Measurements from ENCODE around the gene CHMP4A. TPM values are rescaled to one million over a fixed set of nuclear protein-coding genes. Genes with fewer than 3 reads are reported as not detected.
A peak's percentile ranks its signal among the peaks of the same experiment; 100 is the strongest.

The CHMP4A gene
- total and polyA plus RNA-seq, 2 of the 13 experiments (the other 11 are each of a cell fraction or from before 2014, with no cell fraction given) = 83.6 to 113 TPM

DNA sequence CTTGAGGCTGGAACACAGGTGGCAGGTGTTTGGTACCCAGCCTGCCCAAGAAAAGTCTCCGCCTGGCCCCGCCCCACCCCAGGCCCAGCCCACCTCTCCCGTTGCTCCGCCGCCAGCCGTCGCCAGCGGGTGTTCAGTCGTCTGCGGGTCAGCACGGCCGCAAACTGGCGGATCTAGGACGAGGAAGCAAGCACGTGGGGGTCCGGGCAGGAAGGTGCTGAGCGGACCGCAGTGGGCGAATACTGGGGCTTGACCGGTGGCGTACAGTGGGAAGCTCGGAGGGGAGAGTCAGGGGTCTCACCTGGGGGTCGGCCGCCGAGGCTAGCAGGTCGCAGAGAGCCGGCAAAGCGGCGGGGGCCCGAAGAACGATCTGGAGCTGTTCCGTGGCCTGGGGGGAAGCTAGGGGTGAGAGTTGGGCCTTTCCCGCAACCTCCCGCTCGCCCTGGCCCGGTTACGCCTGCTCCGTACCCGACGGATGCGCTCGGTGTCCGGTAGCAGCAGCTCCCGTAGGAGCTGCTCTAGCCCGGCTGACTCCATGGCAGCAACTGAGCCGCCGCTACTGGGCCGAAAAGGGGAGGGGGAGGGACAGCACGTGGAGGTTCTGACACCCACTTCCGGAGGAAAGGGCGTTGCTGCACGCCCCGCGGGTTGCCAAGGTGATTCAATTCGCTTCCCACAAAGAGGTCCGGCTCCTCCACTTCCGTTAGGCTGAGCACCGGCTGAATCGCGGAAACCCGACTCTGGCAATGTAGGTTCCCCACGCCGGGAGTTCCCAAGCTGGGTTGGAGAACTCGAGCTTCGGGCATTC lies 24.8 kb downstream of the CHMP4A start, which contains the start of gene IPO4 (continued):
- TF ChIP-seq, protein P1, sequence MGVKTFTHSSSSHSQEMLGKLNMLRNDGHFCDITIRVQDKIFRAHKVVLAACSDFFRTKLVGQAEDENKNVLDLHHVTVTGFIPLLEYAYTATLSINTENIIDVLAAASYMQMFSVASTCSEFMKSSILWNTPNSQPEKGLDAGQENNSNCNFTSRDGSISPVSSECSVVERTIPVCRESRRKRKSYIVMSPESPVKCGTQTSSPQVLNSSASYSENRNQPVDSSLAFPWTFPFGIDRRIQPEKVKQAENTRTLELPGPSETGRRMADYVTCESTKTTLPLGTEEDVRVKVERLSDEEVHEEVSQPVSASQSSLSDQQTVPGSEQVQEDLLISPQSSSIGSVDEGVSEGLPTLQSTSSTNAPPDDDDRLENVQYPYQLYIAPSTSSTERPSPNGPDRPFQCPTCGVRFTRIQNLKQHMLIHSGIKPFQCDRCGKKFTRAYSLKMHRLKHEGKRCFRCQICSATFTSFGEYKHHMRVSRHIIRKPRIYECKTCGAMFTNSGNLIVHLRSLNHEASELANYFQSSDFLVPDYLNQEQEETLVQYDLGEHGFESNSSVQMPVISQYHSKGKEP (CRISPR knock-in tag; IDR thresholded peaks at IDR 0.05) = peak; percentile 94
- TF ChIP-seq RBM39 (IDR thresholded peaks at IDR 0.05; ENCODE audit: low read depth, low read length, poor library complexity, severe bottlenecking) (peak; percentile 98), ZNF556 (CRISPR knock-in tag; IDR thresholded peaks at IDR 0.05; ENCODE audit: borderline replicate concordance) (peak; percentile 100), NFYB (CRISPR knock-in tag; IDR thresholded peaks at IDR 0.05) (peak; percentile 60), HNF4A (CRISPR knock-in tag; IDR thresholded peaks at IDR 0.05) (peak; percentile 71), ZNF577 (CRISPR knock-in tag; IDR thresholded peaks at IDR 0.05; ENCODE audit: borderline replicate concordance, low read depth) (peak; percentile 98; the same call in 1 of the 2 replicates), ZNF777 (CRISPR knock-in tag; IDR thresholded peaks at IDR 0.05) (peak; percentile 83), ZNF619 (CRISPR knock-in tag; IDR thresholded peaks at IDR 0.05) (peak; percentile 98; the same call in 1 of the 2 replicates), ZNF354B (CRISPR knock-in tag; IDR thresholded peaks at IDR 0.05) (peak; percentile 98), CC2D1A (CRISPR knock-in tag; IDR thresholded peaks at IDR 0.05) (no peak)
- TF ChIP-seq, protein P2, sequence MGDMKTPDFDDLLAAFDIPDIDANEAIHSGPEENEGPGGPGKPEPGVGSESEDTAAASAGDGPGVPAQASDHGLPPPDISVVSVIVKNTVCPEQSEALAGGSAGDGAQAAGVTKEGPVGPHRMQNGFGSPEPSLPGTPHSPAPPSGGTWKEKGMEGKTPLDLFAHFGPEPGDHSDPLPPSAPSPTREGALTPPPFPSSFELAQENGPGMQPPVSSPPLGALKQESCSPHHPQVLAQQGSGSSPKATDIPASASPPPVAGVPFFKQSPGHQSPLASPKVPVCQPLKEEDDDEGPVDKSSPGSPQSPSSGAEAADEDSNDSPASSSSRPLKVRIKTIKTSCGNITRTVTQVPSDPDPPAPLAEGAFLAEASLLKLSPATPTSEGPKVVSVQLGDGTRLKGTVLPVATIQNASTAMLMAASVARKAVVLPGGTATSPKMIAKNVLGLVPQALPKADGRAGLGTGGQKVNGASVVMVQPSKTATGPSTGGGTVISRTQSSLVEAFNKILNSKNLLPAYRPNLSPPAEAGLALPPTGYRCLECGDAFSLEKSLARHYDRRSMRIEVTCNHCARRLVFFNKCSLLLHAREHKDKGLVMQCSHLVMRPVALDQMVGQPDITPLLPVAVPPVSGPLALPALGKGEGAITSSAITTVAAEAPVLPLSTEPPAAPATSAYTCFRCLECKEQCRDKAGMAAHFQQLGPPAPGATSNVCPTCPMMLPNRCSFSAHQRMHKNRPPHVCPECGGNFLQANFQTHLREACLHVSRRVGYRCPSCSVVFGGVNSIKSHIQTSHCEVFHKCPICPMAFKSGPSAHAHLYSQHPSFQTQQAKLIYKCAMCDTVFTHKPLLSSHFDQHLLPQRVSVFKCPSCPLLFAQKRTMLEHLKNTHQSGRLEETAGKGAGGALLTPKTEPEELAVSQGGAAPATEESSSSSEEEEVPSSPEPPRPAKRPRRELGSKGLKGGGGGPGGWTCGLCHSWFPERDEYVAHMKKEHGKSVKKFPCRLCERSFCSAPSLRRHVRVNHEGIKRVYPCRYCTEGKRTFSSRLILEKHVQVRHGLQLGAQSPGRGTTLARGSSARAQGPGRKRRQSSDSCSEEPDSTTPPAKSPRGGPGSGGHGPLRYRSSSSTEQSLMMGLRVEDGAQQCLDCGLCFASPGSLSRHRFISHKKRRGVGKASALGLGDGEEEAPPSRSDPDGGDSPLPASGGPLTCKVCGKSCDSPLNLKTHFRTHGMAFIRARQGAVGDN (CRISPR knock-in tag; IDR thresholded peaks at IDR 0.05) = peak; percentile 99
- TF ChIP-seq, protein P3, sequence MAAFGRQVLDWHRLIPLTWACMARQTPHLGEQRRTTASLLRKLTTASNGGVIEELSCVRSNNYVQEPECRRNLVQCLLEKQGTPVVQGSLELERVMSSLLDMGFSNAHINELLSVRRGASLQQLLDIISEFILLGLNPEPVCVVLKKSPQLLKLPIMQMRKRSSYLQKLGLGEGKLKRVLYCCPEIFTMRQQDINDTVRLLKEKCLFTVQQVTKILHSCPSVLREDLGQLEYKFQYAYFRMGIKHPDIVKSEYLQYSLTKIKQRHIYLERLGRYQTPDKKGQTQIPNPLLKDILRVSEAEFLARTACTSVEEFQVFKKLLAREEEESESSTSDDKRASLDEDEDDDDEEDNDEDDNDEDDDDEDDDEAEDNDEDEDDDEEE (CRISPR knock-in tag; IDR thresholded peaks at IDR 0.05) = peak; percentile 87; the same call in 1 of the 2 replicates
- TF ChIP-seq, protein P4, sequence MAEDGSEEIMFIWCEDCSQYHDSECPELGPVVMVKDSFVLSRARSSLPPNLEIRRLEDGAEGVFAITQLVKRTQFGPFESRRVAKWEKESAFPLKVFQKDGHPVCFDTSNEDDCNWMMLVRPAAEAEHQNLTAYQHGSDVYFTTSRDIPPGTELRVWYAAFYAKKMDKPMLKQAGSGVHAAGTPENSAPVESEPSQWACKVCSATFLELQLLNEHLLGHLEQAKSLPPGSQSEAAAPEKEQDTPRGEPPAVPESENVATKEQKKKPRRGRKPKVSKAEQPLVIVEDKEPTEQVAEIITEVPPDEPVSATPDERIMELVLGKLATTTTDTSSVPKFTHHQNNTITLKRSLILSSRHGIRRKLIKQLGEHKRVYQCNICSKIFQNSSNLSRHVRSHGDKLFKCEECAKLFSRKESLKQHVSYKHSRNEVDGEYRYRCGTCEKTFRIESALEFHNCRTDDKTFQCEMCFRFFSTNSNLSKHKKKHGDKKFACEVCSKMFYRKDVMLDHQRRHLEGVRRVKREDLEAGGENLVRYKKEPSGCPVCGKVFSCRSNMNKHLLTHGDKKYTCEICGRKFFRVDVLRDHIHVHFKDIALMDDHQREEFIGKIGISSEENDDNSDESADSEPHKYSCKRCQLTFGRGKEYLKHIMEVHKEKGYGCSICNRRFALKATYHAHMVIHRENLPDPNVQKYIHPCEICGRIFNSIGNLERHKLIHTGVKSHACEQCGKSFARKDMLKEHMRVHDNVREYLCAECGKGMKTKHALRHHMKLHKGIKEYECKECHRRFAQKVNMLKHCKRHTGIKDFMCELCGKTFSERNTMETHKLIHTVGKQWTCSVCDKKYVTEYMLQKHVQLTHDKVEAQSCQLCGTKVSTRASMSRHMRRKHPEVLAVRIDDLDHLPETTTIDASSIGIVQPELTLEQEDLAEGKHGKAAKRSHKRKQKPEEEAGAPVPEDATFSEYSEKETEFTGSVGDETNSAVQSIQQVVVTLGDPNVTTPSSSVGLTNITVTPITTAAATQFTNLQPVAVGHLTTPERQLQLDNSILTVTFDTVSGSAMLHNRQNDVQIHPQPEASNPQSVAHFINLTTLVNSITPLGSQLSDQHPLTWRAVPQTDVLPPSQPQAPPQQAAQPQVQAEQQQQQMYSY (CRISPR knock-in tag; IDR thresholded peaks at IDR 0.05) = no peak
- TF ChIP-seq, protein P5, sequence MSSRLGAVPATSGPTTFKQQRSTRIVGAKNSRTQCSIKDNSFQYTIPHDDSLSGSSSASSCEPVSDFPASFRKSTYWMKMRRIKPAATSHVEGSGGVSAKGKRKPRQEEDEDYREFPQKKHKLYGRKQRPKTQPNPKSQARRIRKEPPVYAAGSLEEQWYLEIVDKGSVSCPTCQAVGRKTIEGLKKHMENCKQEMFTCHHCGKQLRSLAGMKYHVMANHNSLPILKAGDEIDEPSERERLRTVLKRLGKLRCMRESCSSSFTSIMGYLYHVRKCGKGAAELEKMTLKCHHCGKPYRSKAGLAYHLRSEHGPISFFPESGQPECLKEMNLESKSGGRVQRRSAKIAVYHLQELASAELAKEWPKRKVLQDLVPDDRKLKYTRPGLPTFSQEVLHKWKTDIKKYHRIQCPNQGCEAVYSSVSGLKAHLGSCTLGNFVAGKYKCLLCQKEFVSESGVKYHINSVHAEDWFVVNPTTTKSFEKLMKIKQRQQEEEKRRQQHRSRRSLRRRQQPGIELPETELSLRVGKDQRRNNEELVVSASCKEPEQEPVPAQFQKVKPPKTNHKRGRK (CRISPR knock-in tag; IDR thresholded peaks at IDR 0.05) = peak; percentile 79

Data from HepG2 (cell line).